GM10847 (cell line): ENCODE measurements around the gene KAT8.

Experiments
- POLR2A ChIP-seq: IDR thresholded peaks from 2 replicates; pipeline ENCODE4 v1.6.1; 2011; ENCODE audit not compliant: insufficient read length; ENCODE audit errors: extremely low read depth

KAT8 gene

GRCh38 chr16:31111881-31112466 is 5.5 kb upstream of the KAT8 start:
- no peak for TF ChIP-seq POLR2A

GRCh38 chr16:31112711-31113110 is 4.8 kb upstream of the KAT8 start:
- TF ChIP-seq POLR2A: no peak

GRCh38 chr16:31113121-31114120 is 4.0 kb upstream of the KAT8 start:
- TF ChIP-seq POLR2A: no peak

GRCh38 chr16:31114468-31114867 is 3.0 kb upstream of the KAT8 start:
- TF ChIP-seq POLR2A: no peak

- TF ChIP-seq POLR2A: no peak
Observed at GRCh38 chr16:31118223-31119155, 1.0 kb downstream of the KAT8 start.

GRCh38 chr16:31120129-31120528 is 2.7 kb downstream of the KAT8 start:
- TF ChIP-seq POLR2A: no peak

GRCh38 chr16:31125844-31126243 is 8.4 kb downstream of the KAT8 start:
- no peak for TF ChIP-seq POLR2A

- no peak for TF ChIP-seq POLR2A
Observed at GRCh38 chr16:31127182-31127581, 9.7 kb downstream of the KAT8 start.

GRCh38 chr16:31128711-31129567 is 11.5 kb downstream of the KAT8 start:
- TF ChIP-seq POLR2A: no peak

- TF ChIP-seq POLR2A: no peak
Observed at GRCh38 chr16:31129568-31130335, 12.3 kb downstream of the KAT8 start.

- TF ChIP-seq POLR2A: no peak
Observed at GRCh38 chr16:31130336-31130891, 12.9 kb downstream of the KAT8 start.

GRCh38 chr16:31130899-31131298 is 13.4 kb downstream of the KAT8 start:
- no peak for TF ChIP-seq POLR2A

GRCh38 chr16:31131416-31131815 is 14.0 kb downstream of the KAT8 start:
- TF ChIP-seq POLR2A: no peak

GRCh38 chr16:31131841-31132271 is 14.4 kb downstream of the KAT8 start:
- no peak for TF ChIP-seq POLR2A
